Stimulated activated CD4-positive, alpha-beta T cell treated with anti-CD3 and anti-CD28 coated beads, Interleukin-12 subunit alpha, Interleukin-12 subunit beta, amount 100 ng/mL, for 48 hours (primary cell): ENCODE results near the gene CSTB.

ENCODE experiments used
- DNase-seq, 3 donors: peaks; one replicate each; pipeline ENCODE4 v3.0.0-alpha.2; 2020; ENCODE audit warnings: low read depth in 2 of 3, low spot score in 1 of 3

The CSTB gene

DNA sequence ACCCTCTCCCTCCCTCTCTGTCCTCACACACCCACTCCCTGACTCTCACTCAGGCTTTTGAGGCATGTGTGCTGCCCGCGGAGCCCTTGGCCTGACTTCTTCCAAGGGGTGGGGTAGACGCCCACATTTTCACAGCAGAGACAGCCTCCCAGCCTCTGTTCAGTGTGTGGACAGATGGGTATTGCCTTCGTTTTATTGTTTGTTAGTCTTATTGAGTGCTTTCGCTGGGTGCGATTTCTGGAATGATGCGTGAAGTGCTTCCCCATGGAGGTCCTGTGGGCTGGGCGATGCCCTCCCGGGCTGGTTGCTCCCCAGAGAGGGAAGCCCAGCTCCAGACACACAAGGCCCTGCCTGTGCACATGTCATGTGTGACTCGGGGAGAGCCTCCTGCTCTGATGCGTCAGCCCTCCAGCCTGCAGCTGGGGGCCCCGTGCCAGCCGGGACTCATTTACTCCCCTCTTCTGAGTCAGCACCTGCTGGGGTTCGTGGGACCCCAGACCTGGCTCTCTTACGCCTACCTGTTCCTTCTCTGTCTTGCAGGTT, 42.5 kb downstream of the CSTB start:
- DNase-seq, result no peak

DNA sequence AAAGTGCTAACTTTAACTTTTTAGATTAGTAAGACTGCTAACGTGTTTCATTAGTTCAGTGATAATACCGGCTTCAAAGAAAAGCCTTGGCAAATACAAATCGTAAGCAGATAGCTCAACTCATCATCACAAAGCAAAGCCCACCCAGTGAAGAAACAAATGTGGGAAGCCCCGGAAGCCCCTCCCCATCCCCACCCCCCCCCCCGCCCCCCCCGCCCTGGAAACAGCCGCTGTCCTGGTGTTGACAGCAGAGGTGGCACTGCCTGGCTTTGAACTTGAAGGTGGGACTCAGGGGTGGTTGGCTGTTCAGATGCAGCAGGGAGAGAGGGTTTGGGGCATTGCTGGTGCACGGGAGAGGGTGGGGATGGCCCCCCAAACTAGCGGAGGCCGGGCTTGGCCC, 43.0 kb downstream of the CSTB start:
- no peak for DNase-seq

DNA sequence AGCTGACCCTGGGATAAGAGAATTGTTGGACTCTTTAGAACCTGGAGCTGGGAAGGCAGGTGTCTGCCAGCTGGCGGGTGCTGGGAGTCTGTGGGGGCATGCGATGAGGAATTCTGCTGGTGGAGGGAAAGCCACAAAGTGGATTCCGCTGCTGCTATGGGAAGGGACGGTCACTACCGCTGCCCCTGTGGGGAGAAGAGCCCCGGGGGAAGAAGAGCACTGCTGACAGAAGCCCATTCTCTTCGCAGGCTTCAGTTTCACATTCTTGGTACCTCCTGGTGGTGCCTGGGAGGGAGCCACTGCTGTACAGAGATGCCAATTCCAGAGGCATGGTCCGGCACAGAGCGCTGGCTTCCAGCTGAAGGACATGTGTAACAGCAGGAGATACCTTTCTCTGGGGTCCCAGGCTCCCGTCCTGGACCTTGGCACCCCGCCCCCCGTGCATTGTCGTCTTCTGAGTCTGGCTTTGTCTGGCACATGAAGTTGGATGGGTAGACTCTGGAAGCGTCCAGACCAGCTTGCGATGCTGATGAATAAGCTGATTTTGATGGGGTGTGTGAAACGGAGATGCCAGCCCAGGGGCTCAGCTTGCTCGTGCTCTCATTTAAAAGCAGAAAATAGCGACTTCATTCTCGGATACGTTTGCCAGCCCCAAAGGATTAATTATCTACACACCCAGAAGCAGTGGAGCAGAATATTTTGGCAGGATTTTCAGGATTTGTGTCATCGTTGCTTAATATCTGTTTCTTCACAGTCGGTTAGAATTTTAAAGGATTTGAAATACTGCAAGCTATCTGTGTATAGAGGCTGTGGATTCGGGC, 44.0 kb downstream of the CSTB start:
- DNase-seq, result no peak

- DNase-seq, result no peak
Observed at GRCh38 chr21:43731476-43731875, 44.6 kb downstream of the CSTB start.

GRCh38 chr21:43728467-43729390, 47.4 kb downstream of the CSTB start:
- DNase-seq, result peak; percentile 70 to 80 (median 76)

DNA sequence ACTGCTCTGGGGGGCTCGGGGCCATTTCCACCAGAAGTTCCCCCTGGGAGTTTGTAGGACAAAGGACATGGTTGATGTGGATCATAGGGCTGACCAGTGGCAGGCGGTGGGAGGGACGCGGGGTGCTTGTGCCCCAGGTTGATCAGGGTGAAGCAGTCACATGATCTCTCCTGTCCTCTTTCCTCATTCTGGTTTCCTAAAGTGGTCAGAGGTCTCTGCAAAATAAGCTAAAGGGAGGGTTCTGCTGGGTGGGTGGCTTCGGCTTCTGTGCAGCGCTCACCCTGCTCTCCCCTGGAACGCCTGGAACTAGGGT, 48.0 kb downstream of the CSTB start:
- DNase-seq, result no peak

GRCh38 chr21:43727519-43728153, 48.5 kb downstream of the CSTB start:
- no peak for DNase-seq

DNA sequence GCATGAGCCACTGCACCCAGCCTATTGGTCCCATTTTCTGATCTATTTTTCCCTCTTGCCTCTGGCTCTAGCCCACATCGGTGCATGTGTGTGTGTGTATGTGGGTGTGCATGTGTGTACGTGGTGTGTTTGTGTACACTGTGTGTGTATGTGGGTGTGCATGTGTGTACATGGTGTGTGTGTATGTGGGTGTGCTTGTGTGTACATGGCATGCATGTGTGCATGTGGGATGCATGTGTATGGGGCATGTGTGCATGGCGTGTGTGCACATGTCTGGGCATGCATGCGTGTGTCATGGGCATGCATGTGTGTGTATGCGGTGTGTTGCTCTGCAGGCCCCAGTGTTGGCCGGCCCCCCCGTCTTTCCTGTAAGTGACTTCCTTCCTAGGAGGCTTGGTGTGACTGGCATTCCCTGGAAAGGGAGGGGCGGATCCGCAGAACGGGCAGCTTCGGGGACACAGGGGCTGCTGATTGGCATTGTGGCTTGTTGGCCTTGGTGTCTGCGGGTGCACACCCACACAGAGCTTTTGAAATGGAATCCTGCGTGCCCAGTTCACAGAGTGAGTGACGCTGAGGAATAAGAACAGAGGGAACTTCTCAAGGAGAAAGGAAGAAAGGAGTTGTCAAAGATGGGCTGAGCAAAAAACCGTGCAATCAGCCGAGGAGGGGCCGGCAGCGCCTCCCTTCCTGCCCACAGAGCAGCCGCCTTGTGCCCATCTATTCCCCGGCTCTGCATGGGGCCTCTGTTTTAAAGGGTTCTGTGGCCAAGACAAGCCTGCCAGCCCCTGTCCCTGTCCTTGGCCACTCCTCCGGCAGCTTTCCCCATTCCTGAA, 49.2 kb downstream of the CSTB start:
- no peak for DNase-seq
